HEK293T (cell line): ENCODE data around the gene VAMP7.
"Not testable (repeated sequence)": the region's sequence is repeated elsewhere in the genome, so short reads cannot be mapped to it uniquely, and the experiment has no call there.

Experiments
- CTCF ChIA-PET: fragments of 350-600 bp; formaldehyde crosslinking; extraction: SDS; loops from one replicate; lab custom pipeline; 2021; ENCODE audit warnings: antibody characterized with exemption, inconsistent platforms; lab: Yijun Ruan, JAX
- POLR2A ChIA-PET: fragments of 350-600 bp; formaldehyde crosslinking; extraction: SDS; loops from one replicate; lab custom pipeline; 2020; ENCODE audit warnings: antibody characterized with exemption, inconsistent platforms; lab: Yijun Ruan, JAX
- DNase-seq: peaks from one replicate; pipeline ENCODE4 v3.0.0; 2012; ENCODE audit warnings: mixed read lengths; ENCODE audit errors: extremely low spot score
- ARNT ChIP-seq: fragments of 450-650 bp; IDR thresholded peaks from 2 replicates; pipeline ENCODE4 v1.6.1; 2017; ENCODE audit warnings: mild to moderate bottlenecking
- BHLHE40 ChIP-seq: fragments of 450-650 bp; IDR thresholded peaks from 2 replicates; pipeline ENCODE4 v1.6.1; 2016; ENCODE audit warnings: mild to moderate bottlenecking, moderate library complexity, borderline replicate concordance
- CTBP1 ChIP-seq: fragments of 450-650 bp; IDR thresholded peaks from 2 replicates; pipeline ENCODE4 v1.6.1; 2016; ENCODE audit warnings: borderline replicate concordance
- ELF4 ChIP-seq: fragments of 450-650 bp; IDR thresholded peaks from 2 replicates; pipeline ENCODE4 v1.6.1; 2017; ENCODE audit warnings: antibody characterized with exemption
- FOXA1 ChIP-seq: fragments of 450-650 bp; IDR thresholded peaks from 2 replicates; pipeline ENCODE4 v1.6.1; 2016; ENCODE audit warnings: mild to moderate bottlenecking
- FOXK2 ChIP-seq: fragments of 450-650 bp; IDR thresholded peaks from 2 replicates; pipeline ENCODE4 v1.6.1; 2016; ENCODE audit warnings: mild to moderate bottlenecking
- FOXM1 ChIP-seq: fragments of 450-650 bp; IDR thresholded peaks from 2 replicates; pipeline ENCODE4 v1.6.1; 2017; ENCODE audit warnings: mild to moderate bottlenecking, borderline replicate concordance
- HDGF ChIP-seq: fragments of 450-650 bp; IDR thresholded peaks from 2 replicates; pipeline ENCODE4 v1.6.1; 2017; ENCODE audit warnings: antibody characterized with exemption, borderline replicate concordance
- L3MBTL2 ChIP-seq: fragments of 450-650 bp; conservative IDR thresholded peaks from 2 replicates; pipeline ENCODE4 v1.6.1; 2016; ENCODE audit warnings: mild to moderate bottlenecking
- LEF1 ChIP-seq: fragments of 450-650 bp; IDR thresholded peaks from 2 replicates; pipeline ENCODE4 v1.6.1; 2017; ENCODE audit warnings: mild to moderate bottlenecking, borderline replicate concordance
- NFRKB ChIP-seq: fragments of 450-650 bp; IDR thresholded peaks from 2 replicates; pipeline ENCODE4 v1.6.1; 2016; ENCODE audit warnings: mild to moderate bottlenecking, moderate library complexity
- PKNOX1 ChIP-seq: fragments of 450-650 bp; IDR thresholded peaks from 2 replicates; pipeline ENCODE4 v1.6.1; 2016
- SP1 ChIP-seq: fragments of 450-650 bp; IDR thresholded peaks from 2 replicates; pipeline ENCODE4 v1.6.1; 2017
- SUZ12 ChIP-seq: fragments of 450-650 bp; IDR thresholded peaks from 2 replicates; pipeline ENCODE4 v1.6.1; 2016; ENCODE audit warnings: mild to moderate bottlenecking
- TARDBP ChIP-seq: fragments of 450-650 bp; IDR thresholded peaks from 2 replicates; pipeline ENCODE4 v1.6.1; 2016
- ZNF384 ChIP-seq: fragments of 450-650 bp; IDR thresholded peaks from 2 replicates; pipeline ENCODE4 v1.6.1; 2016

The VAMP7 gene

GRCh38 chrX:155968791-155969190 is 87.6 kb downstream of the VAMP7 start:
- ChIA-PET CTCF (no interaction called here), POLR2A (no interaction called here)
- no peak for DNase-seq
- no peak for TF ChIP-seq FOXK2
- no peak for TF ChIP-seq NFRKB
- no peak for TF ChIP-seq SP1
- no peak for TF ChIP-seq LEF1
- TF ChIP-seq SUZ12, result no peak

GRCh38 chrX:155971658-155972057 is 90.5 kb downstream of the VAMP7 start:
- DNase-seq, CTCF ChIA-PET, POLR2A ChIA-PET: not testable (repeated sequence)

- DNase-seq, CTCF ChIA-PET: not testable (repeated sequence)
Observed at GRCh38 chrX:155972241-155972640, 91.1 kb downstream of the VAMP7 start.

GRCh38 chrX:155983326-155983725 is 102.2 kb downstream of the VAMP7 start:
- ChIA-PET POLR2A (no interaction called here), CTCF (no interaction called here)
- DNase-seq, result no peak
- no peak for TF ChIP-seq ARNT
- no peak for TF ChIP-seq NFRKB
- no peak for TF ChIP-seq ZNF384
- TF ChIP-seq ELF4, result no peak
- TF ChIP-seq SUZ12, result no peak
- TF ChIP-seq LEF1, result no peak
- no peak for TF ChIP-seq FOXA1

More at GRCh38 chrX:155972241-155972640, 91.1 kb downstream of the VAMP7 start:
- POLR2A ChIA-PET, result not testable (repeated sequence)

- POLR2A ChIA-PET, result no interaction called here
- CTCF ChIA-PET, result no interaction called here
- no peak for DNase-seq
- TF ChIP-seq CTBP1, result no peak
- TF ChIP-seq FOXA1, result no peak
- TF ChIP-seq NFRKB, result no peak
- no peak for TF ChIP-seq BHLHE40
- no peak for TF ChIP-seq FOXM1
- no peak for TF ChIP-seq ELF4
- TF ChIP-seq HDGF, result no peak
- TF ChIP-seq L3MBTL2, result no peak
- TF ChIP-seq PKNOX1, result no peak
- no peak for TF ChIP-seq ZNF384
- TF ChIP-seq TARDBP, result no peak
- no peak for TF ChIP-seq LEF1
- no peak for TF ChIP-seq SUZ12
- no peak for TF ChIP-seq ARNT
- TF ChIP-seq FOXK2, result no peak
Observed at GRCh38 chrX:155985208-155985607, 104.1 kb downstream of the VAMP7 start.

- DNase-seq, CTCF ChIA-PET, POLR2A ChIA-PET: not testable (repeated sequence)
Observed at GRCh38 chrX:155986995-155987394, 105.8 kb downstream of the VAMP7 start.

GRCh38 chrX:155988859-155989258 is 107.7 kb downstream of the VAMP7 start:
- ChIA-PET POLR2A (no interaction called here), CTCF (no interaction called here)
- no peak for DNase-seq
- no peak for TF ChIP-seq LEF1
- TF ChIP-seq FOXM1, result no peak
- no peak for TF ChIP-seq SP1
- no peak for TF ChIP-seq ZNF384
- TF ChIP-seq TARDBP, result no peak
- no peak for TF ChIP-seq CTBP1
- no peak for TF ChIP-seq BHLHE40
